ENCODE measurements around the gene OR3A3. TPM values are rescaled to one million over a fixed set of nuclear protein-coding genes. Genes with fewer than 3 reads are reported as not detected.
"Not testable (repeated sequence)": the region's sequence is repeated elsewhere in the genome, so short reads cannot be mapped to it uniquely, and the experiment has no call there.

Gene OR3A3
- polyA plus RNA-seq, 1 experiment: not detected

GRCh38 chr17:3447625-3448024, 36.5 kb downstream of the OR3A3 start:
- ChIA-PET POLR2A (no interaction called here), CTCF (no interaction called here)
- H3K27ac ChIP-seq (ENCODE audit: low read depth, low read length): no peak overlapping the region
- no peaks in the 10 kb centered on the region for H3K27me3 ChIP-seq (ENCODE audit: control insufficient read depth, insufficient read depth, low read length)
- no peaks in the 10 kb centered on the region for H3K9me3 ChIP-seq (ENCODE audit: control insufficient read depth, insufficient read depth, low read length)
- H3K4me3 ChIP-seq (ENCODE audit: low read depth, low read length): no peak overlapping the region
- no peak for DNase-seq (ENCODE audit: low read depth, low spot score)
- TF ChIP-seq, protein P1, sequence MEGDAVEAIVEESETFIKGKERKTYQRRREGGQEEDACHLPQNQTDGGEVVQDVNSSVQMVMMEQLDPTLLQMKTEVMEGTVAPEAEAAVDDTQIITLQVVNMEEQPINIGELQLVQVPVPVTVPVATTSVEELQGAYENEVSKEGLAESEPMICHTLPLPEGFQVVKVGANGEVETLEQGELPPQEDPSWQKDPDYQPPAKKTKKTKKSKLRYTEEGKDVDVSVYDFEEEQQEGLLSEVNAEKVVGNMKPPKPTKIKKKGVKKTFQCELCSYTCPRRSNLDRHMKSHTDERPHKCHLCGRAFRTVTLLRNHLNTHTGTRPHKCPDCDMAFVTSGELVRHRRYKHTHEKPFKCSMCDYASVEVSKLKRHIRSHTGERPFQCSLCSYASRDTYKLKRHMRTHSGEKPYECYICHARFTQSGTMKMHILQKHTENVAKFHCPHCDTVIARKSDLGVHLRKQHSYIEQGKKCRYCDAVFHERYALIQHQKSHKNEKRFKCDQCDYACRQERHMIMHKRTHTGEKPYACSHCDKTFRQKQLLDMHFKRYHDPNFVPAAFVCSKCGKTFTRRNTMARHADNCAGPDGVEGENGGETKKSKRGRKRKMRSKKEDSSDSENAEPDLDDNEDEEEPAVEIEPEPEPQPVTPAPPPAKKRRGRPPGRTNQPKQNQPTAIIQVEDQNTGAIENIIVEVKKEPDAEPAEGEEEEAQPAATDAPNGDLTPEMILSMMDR (IDR thresholded peaks at IDR 0.05; ENCODE audit: low read depth, low read length): no peak

DNA sequence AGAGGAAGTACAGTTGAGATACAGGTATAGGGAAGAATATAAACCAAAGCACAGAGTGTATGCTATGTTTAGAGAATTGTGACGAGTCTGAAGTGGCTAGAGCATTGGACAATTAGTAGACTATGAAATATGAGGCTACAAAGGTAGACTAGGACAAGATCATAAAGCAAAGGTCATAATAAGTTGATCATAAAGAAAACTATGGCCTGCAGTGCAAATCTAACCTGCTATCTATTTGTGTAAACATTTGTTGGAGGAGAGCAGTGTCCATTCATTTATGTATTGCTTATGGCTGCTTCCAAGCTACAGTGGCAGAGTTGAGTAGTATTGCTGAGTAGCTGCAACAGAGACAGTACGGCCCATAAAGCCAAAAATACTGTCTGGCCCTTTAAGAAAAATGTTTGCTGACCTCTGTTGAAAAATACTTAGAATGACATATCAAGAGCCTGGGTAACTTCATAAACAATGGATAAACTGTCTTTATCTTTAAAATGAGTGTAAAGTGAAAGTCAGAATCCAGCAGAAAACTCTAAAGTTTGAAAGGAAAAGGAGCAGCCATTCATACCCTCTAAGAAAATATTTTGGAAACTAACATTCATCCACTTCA, 37.0 kb downstream of the OR3A3 start:
- no peak for DNase-seq (ENCODE audit: low read depth, low spot score)
- ChIA-PET POLR2A (no interaction called here), CTCF (no interaction called here)
- TF ChIP-seq, protein P1 (IDR thresholded peaks at IDR 0.05; ENCODE audit: low read depth, low read length): no peak
- Histone ChIP-seq H3K9me3 (ENCODE audit: control insufficient read depth, insufficient read depth, low read length) (no peaks in the 10 kb centered on the region), H3K27me3 (ENCODE audit: control insufficient read depth, insufficient read depth, low read length) (no peaks in the 10 kb centered on the region), H3K27ac (ENCODE audit: low read depth, low read length) (no peak overlapping the region), H3K4me3 (ENCODE audit: low read depth, low read length) (no peak overlapping the region)

- H3K4me3 ChIP-seq (ENCODE audit: low read depth, low read length); H3K27ac ChIP-seq (ENCODE audit: low read depth, low read length); H3K9me3 ChIP-seq (ENCODE audit: control insufficient read depth, insufficient read depth, low read length); POLR2A ChIA-PET; H3K27me3 ChIP-seq (ENCODE audit: control insufficient read depth, insufficient read depth, low read length); DNase-seq (ENCODE audit: low read depth, low spot score); CTCF ChIA-PET: not testable (repeated sequence)
Measured at GRCh38 chr17:3466355-3466754, 55.2 kb downstream of the OR3A3 start.

DNA sequence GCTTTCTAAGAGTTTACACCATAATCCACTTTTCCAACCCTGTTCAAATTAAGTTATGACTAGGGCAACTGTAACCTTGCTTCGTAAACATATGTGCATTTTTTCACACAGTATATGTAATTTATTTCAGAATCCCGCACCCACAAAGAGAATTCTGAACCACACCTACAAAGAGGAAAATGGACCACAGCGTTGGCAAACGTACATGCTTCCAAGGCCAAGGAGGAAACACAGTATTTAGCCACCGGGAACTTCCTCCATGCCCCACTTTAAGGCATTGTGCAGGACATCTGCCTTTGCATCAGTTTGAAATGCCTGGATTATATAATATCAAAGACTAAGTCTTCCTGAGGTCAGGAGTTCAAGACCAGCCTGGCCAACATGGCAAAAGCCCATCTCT, 58.4 kb downstream of the OR3A3 start:
- Histone ChIP-seq H3K27ac (ENCODE audit: low read depth, low read length) (no peak overlapping the region), H3K9me3 (ENCODE audit: control insufficient read depth, insufficient read depth, low read length) (peaks cover 11% of the 10 kb centered on the region), H3K27me3 (ENCODE audit: control insufficient read depth, insufficient read depth, low read length) (no peaks in the 10 kb centered on the region), H3K4me3 (ENCODE audit: low read depth, low read length) (no peak overlapping the region)
- ChIA-PET POLR2A (no interaction called here), CTCF (no interaction called here)
- DNase-seq (ENCODE audit: low read depth, low spot score): no peak
- TF ChIP-seq, protein P1 (IDR thresholded peaks at IDR 0.05; ENCODE audit: low read depth, low read length): no peak

DNA sequence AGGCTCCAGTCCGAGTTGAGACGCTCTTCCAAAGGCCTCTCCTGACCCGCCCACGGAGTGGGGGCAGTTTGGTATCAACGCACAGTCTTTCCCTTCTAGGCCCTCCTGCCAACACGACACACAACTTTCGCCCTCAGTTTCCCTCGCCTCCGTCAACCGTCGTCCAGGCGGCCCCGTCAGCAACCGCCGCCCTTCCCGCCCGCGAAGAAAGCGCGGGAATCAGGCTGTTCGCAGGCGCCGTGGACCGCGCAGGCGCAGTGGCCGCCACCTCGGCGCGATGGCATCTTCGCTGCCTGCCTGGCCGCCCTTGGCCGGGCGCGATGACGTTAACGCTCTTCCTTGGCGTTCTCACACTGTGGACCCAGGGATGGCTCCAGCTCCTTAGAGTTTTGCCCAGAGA, 60.4 kb downstream of the OR3A3 start, which contains the start of gene SPATA22:
TSS of gene SPATA22 (minus strand) at position 221 of the 400 bp plus-strand sequence. CDS start 2,494 bp downstream, outside the sequence.
- Histone ChIP-seq H3K4me3 (ENCODE audit: low read depth, low read length) (no peak within 1 kb of the TSS), H3K27ac (ENCODE audit: low read depth, low read length) (no peak within 1 kb of the TSS), H3K9me3 (ENCODE audit: control insufficient read depth, insufficient read depth, low read length) (peaks cover 11% of the 10 kb centered on the region), H3K27me3 (ENCODE audit: control insufficient read depth, insufficient read depth, low read length) (no peaks in the 10 kb centered on the region)
- CTCF ChIA-PET: no interaction called here
- TF ChIP-seq, protein P1 (IDR thresholded peaks at IDR 0.05; ENCODE audit: low read depth, low read length): no peak
- DNase-seq (ENCODE audit: low read depth, low spot score): no peak
- POLR2A ChIA-PET: no interaction called here

Data from AG04450 (cell line).